HepG2 (cell line): ENCODE data around the gene SCUBE1. TPM values are rescaled to one million over a fixed set of nuclear protein-coding genes. Genes with fewer than 3 reads are reported as not detected.

Experiments used
- ATAC-seq: fragments of 200-7000 bp; cut with Tn5 transposase; 3 replicates; pipeline ENCODE4 v1.9.1; 2020; ENCODE audit warnings: mild to moderate bottlenecking, moderate library complexity
- BruUV-seq: library from RNA; stranded (reverse); fragments of 400-500 nt; replicated peaks from 2 replicates; lab custom pipeline; 2021; lab: Mats Ljungman, UMichigan
- CTCF ChIA-PET: fragments of 300-600 bp; formaldehyde crosslinking; extraction: SDS; loops from one replicate; lab custom pipeline; 2021; ENCODE audit warnings: low total read pairs, inconsistent platforms, low intra/inter-chr PET ratio; lab: Yijun Ruan, JAX
- POLR2A ChIA-PET: fragments of 350-600 bp; sonication (Branson Sonifier 250); formaldehyde crosslinking; loops from one replicate; lab custom pipeline; 2020; ENCODE audit warnings: antibody characterized with exemption, inconsistent platforms; lab: Yijun Ruan, JAX
- DNase-seq: peaks from one replicate; pipeline ENCODE4 v3.0.0-alpha.2; 2015; ENCODE audit warnings: low spot score
- FAIRE-seq: peaks from 3 replicates; lab custom pipeline; 2011; peaks lifted over from hg19 to GRCh38; lab: Jason Lieb, UNC
- H2AFZ ChIP-seq: one replicate; pipeline ENCODE4 v1.6.1; 2011; ENCODE audit warnings: low read length, inconsistent platforms
- H3K27ac ChIP-seq: fragments of 300-600 bp; 3 replicates; pipeline ENCODE4 v1.8.0; 2011; ENCODE audit warnings: mixed run types, mild to moderate bottlenecking, mixed read lengths, low read length, inconsistent platforms; ENCODE audit not compliant: insufficient read depth; ENCODE audit errors: extremely low read length
- H3K27me3 ChIP-seq, 2 experiments: fragments of 200-600 bp in 1 of 2; 2 replicates in 1 of 2; 3 replicates in 1 of 2; pipeline versions ENCODE4 v1.6.0 to v1.8.0; 2011; ENCODE audit warnings: low read length in 2 of 2, mild to moderate bottlenecking in 2 of 2, moderate library complexity in 2 of 2, inconsistent platforms in 1 of 2; ENCODE audit not compliant: insufficient read depth in 2 of 2, control insufficient read depth in 1 of 2
- H3K36me3 ChIP-seq, 2 experiments: fragments of 200-600 bp in 1 of 2; replicated peaks in 1 of 2; 2 replicates in 1 of 2; 3 replicates in 1 of 2; pipeline versions ENCODE4 v1.5.1 to v1.8.0; 2011; ENCODE audit warnings: low read length in 2 of 2, inconsistent platforms in 1 of 2; ENCODE audit not compliant: insufficient read depth in 2 of 2, control insufficient read depth in 1 of 2
- H3K4me1 ChIP-seq: 2 replicates; pipeline ENCODE4 v1.5.1; 2012; ENCODE audit warnings: low read length, inconsistent platforms; ENCODE audit not compliant: insufficient read depth
- H3K4me2 ChIP-seq: 2 replicates; pipeline ENCODE4 v1.6.0; 2011; ENCODE audit warnings: low read depth, low read length, inconsistent platforms
- H3K4me3 ChIP-seq, 3 experiments: fragments of 200-600 bp in 1 of 3; sonication (generic), shearing (Covaris generic) in 1 of 3; replicated peaks in 1 of 3; 2 replicates each; pipeline ENCODE4 v1.5.1; 2011 to 2016; ENCODE audit warnings: low read length in 3 of 3, inconsistent platforms in 2 of 3, low read depth in 2 of 3, mild to moderate bottlenecking in 2 of 3, control low read depth in 1 of 3, mixed read lengths in 1 of 3; ENCODE audit not compliant: insufficient read depth in 1 of 3
- H3K79me2 ChIP-seq: one replicate; pipeline ENCODE4 v1.6.1; 2011; ENCODE audit warnings: low read length, inconsistent platforms; ENCODE audit not compliant: insufficient read depth
- H3K9ac ChIP-seq: 2 replicates; pipeline ENCODE4 v1.6.0; 2011; ENCODE audit warnings: mild to moderate bottlenecking, low read depth, low read length, inconsistent platforms; ENCODE audit not compliant: insufficient read depth
- H3K9me3 ChIP-seq: 2 replicates; pipeline ENCODE4 v1.5.1; 2012; ENCODE audit warnings: mild to moderate bottlenecking, low read length
- H4K20me1 ChIP-seq: 2 replicates; pipeline ENCODE4 v1.6.0; 2011; ENCODE audit warnings: inconsistent platforms, mild to moderate bottlenecking, low read length, moderate library complexity; ENCODE audit not compliant: insufficient read depth
- FOSL2 ChIP-seq: sonication (generic); formaldehyde crosslinking; IDR thresholded peaks from 2 replicates; pipeline ENCODE4 v1.4.0; 2020; ENCODE audit warnings: missing genetic modification reagents
- FOXP4 ChIP-seq: sonication (generic); formaldehyde crosslinking; IDR thresholded peaks from 2 replicates; pipeline ENCODE4 v1.4.0; 2020; ENCODE audit warnings: missing genetic modification reagents
- HNF4G ChIP-seq, 2 experiments: sonication (generic) in 1 of 2; formaldehyde crosslinking in 1 of 2; IDR thresholded peaks; 2 replicates each; pipeline versions ENCODE4 v1.4.0 to v1.6.1; 2011 to 2020; ENCODE audit warnings: borderline replicate concordance in 2 of 2, low read depth in 2 of 2, mild to moderate bottlenecking in 2 of 2, low read length in 1 of 2, missing genetic modification reagents in 1 of 2, moderate library complexity in 1 of 2
- MAFK ChIP-seq, 2 experiments: IDR thresholded peaks in 1 of 2; conservative IDR thresholded peaks in 1 of 2; 2 replicates each; pipeline ENCODE4 v1.6.1; 2011; ENCODE audit warnings: improper control_type of control experiment in 2 of 2, low read length in 2 of 2
- NFRKB ChIP-seq: fragments of 450-650 bp; IDR thresholded peaks from 2 replicates; pipeline ENCODE4 v1.6.1; 2017
- PHB2 ChIP-seq: fragments of 450-650 bp; IDR thresholded peaks from 2 replicates; pipeline ENCODE4 v1.6.1; 2018; ENCODE audit not compliant: partially characterized antibody
- POLR2G ChIP-seq: fragments of 200-400 bp; formaldehyde crosslinking; IDR thresholded peaks from 2 replicates; pipeline ENCODE4 v1.6.1; 2018; ENCODE audit warnings: mild to moderate bottlenecking, low read depth, low read length, moderate library complexity
- SMC3 ChIP-seq: IDR thresholded peaks from 2 replicates; pipeline ENCODE4 v1.6.1; 2011; ENCODE audit warnings: low read length, improper control_type of control experiment
- TCF7L2 ChIP-seq: IDR thresholded peaks from 2 replicates; pipeline ENCODE4 v1.6.1; 2011; ENCODE audit warnings: mild to moderate bottlenecking, low read depth, low read length, moderate library complexity
- ZHX2 ChIP-seq, 2 experiments: sonication (generic) in 1 of 2; formaldehyde crosslinking in 1 of 2; IDR thresholded peaks; 2 replicates each; pipeline versions ENCODE4 v1.6.1 to v1.9.0; 2014 to 2022; ENCODE audit warnings: antibody characterized with exemption in 1 of 2, borderline replicate concordance in 1 of 2, inconsistent platforms in 1 of 2, low read depth in 1 of 2, missing genetic modification reagents in 1 of 2
- ZNF547 ChIP-seq: sonication (generic); formaldehyde crosslinking; IDR thresholded peaks from 2 replicates; pipeline ENCODE4 v1.5.1; 2020; ENCODE audit warnings: mild to moderate bottlenecking, missing genetic modification reagents
- ZNF703 ChIP-seq: sonication (generic); formaldehyde crosslinking; IDR thresholded peaks from 2 replicates; pipeline ENCODE4 v1.5.1; 2020; ENCODE audit warnings: missing genetic modification reagents, mild to moderate bottlenecking, moderate library complexity, borderline replicate concordance
- ZNF784 ChIP-seq: sonication (generic); formaldehyde crosslinking; IDR thresholded peaks from 2 replicates; pipeline ENCODE4 v1.5.1; 2020; ENCODE audit warnings: missing genetic modification reagents, mild to moderate bottlenecking, borderline replicate concordance
- WGBS: methylation state at CpG from one replicate; pipeline ENCODE4 v1.1.6; 2017; ENCODE audit warnings: low lambda C conversion rate; 5-methylcytosine and 5-hydroxymethylcytosine counted together
- in situ Hi-C: cut with HindIII; loops from 2 replicates; pipeline ENCODE4 v1.10.0; 2017; ENCODE audit warnings: low pct_unique_long_range_greater_than_20kb; ENCODE audit not compliant: extremely low pct_ligation_motif_present
- intact Hi-C: fragments of 100-400 bp; cut with micrococcal nuclease; formaldehyde crosslinking; loops from one replicate; pipeline ENCODE4 v1.10.0; 2022; ENCODE audit not compliant: unreplicated experiment
- polyA plus RNA-seq, 8 experiments: library from polyadenylated mRNA; depleted of rRNA in 3 of 8; stranded (reverse) in 7 of 8; unstranded in 1 of 8; fragments of >200 nt; fragmentation: Illumina TruSeq in 4 of 8; extraction: Trizol in 4 of 8; gene quantifications; 2 replicates each; pipeline versions ENCODE4 v1.2.1 to v1.2.3, GENCODE V29; 2011 to 2016; ENCODE audit warnings: low read depth in 4 of 8, missing spikeins in 1 of 8, mixed read lengths in 1 of 8; ENCODE audit not compliant: insufficient read depth in 1 of 8
- total RNA-seq, 5 experiments: library from RNA; depleted of rRNA; stranded (reverse); fragments of >200 nt; fragmentation: Illumina TruSeq; extraction: Trizol; gene quantifications; 2 replicates each; pipeline ENCODE4 v1.2.3, GENCODE V29; 2016; ENCODE audit warnings: low read depth in 1 of 5
- TF ChIP-seq, protein P1 (sequence below): IDR thresholded peaks from 2 replicates; pipeline ENCODE4 v1.6.1; 2018; ENCODE audit warnings: missing genetic modification reagents

The SCUBE1 gene
- total and polyA plus RNA-seq, 2 of the 13 experiments (the other 11 are each of a cell fraction or from before 2014, with no cell fraction given) = under 0.01 to 0.05 TPM

DNA sequence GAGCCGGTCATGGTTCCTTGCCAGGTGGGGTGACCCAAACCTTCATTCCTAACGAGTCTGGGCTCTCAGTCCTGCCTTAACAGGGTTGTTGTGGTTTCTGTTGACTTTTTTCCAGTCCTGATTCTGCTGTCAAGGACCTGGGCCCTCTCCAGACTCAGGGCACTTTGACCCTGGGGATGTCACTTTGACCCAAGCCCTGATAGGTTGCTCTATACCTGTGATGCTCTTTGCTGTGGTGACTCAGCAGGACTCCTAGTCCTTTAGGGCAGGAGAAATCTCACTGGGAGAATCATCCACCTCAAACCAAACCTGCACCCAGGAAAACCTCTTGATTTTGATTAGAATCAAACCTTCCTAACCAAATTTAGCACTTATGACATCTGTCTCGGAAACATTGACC, 48.1 kb upstream of the SCUBE1 start:
- H2AFZ ChIP-seq = no peak overlapping the region
- peak overlapping the region; percentile 59 for H3K27ac ChIP-seq
- peak overlapping the region in 1 of 3 experiments; percentile 5; a peak in 1 of 6 replicates for H3K4me3 ChIP-seq
- peaks cover 83% of the 10 kb centered on the region for H3K4me1 ChIP-seq
- peak; percentile 49 for ATAC-seq
- DNase-seq = peak; percentile 57
- peak; percentile 39 for FAIRE-seq
- no peaks in the 10 kb centered on the region for H3K79me2 ChIP-seq
- H3K4me2 ChIP-seq = peak overlapping the region; percentile 31
- POLR2A ChIA-PET = no interaction called here
- BruUV-seq = TSS peak; percentile 46
- no peaks in the 10 kb centered on the region for H4K20me1 ChIP-seq
- WGBS = 38% methylated on average over 1 of the region's 3 CpGs
- H3K36me3 ChIP-seq = no peaks in the 10 kb centered on the region
- in situ Hi-C loops (no loop called here), intact Hi-C loops (no loop called here)
- no peaks in the 10 kb centered on the region for H3K9me3 ChIP-seq
- CTCF ChIA-PET = no interaction called here
- H3K9ac ChIP-seq = no peak overlapping the region
- H3K27me3 ChIP-seq = peaks cover 0 to 3% of the 10 kb centered on the region in 2 experiments; a peak in 1 of 5 replicates
- 0 out of 2 replicates have a peak, but pooled peaks have one; percentile 22 for TF ChIP-seq ZNF547 (CRISPR knock-in tag)
- TF ChIP-seq POLR2G = no peak
- peak; percentile 38; the same call in 1 of the 2 replicates for TF ChIP-seq FOXP4 (CRISPR knock-in tag)
- 0 out of 4 replicates have a peak, but pooled peaks of 1 of the 2 experiments have one; percentile 35 for TF ChIP-seq MAFK (conservative IDR thresholded peaks at IDR 0.05 in 1 of 2, IDR thresholded peaks at IDR 0.05 in 1 of 2; ENCODE audit: low read length in 2 of 2)
- TF ChIP-seq ZNF784 (CRISPR knock-in tag) = no peak
- TF ChIP-seq ZHX2 (IDR thresholded peaks at IDR 0.05; ENCODE audit: low read depth) = no peak
- no peak for TF ChIP-seq ZHX2 (CRISPR knock-in tag; IDR thresholded peaks at IDR 0.05; ENCODE audit: borderline replicate concordance)
- peak; percentile 8; the same call in 1 of the 2 replicates for TF ChIP-seq HNF4G (IDR thresholded peaks at IDR 0.05; ENCODE audit: borderline replicate concordance, low read depth, low read length)
- TF ChIP-seq HNF4G (CRISPR knock-in tag; IDR thresholded peaks at IDR 0.05; ENCODE audit: borderline replicate concordance, low read depth) = no peak
- no peak for TF ChIP-seq PHB2
- TF ChIP-seq FOSL2 (CRISPR knock-in tag) = peak; percentile 78
- no peak for TF ChIP-seq NFRKB
- no peak for TF ChIP-seq SMC3
- TF ChIP-seq TCF7L2 = no peak
- TF ChIP-seq, protein P1, sequence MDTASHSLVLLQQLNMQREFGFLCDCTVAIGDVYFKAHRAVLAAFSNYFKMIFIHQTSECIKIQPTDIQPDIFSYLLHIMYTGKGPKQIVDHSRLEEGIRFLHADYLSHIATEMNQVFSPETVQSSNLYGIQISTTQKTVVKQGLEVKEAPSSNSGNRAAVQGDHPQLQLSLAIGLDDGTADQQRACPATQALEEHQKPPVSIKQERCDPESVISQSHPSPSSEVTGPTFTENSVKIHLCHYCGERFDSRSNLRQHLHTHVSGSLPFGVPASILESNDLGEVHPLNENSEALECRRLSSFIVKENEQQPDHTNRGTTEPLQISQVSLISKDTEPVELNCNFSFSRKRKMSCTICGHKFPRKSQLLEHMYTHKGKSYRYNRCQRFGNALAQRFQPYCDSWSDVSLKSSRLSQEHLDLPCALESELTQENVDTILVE (CRISPR knock-in tag) = no peak
- no peak for TF ChIP-seq ZNF703 (CRISPR knock-in tag)
